Sigmoid colon (tissue), 4 donors: ENCODE measurements around the gene TSC22D1.
"Not testable (repeated sequence)": the region's sequence is repeated elsewhere in the genome, so short reads cannot be mapped to it uniquely, and the experiment has no call there.

ENCODE experiments used
- EP300 ChIP-seq, 4 donors: sonication (generic); formaldehyde crosslinking; IDR thresholded peaks; one replicate each; pipeline ENCODE4 v1.6.1; 2017; ENCODE audit warnings: antibody characterized with exemption in 4 of 4
- POLR2A ChIP-seq, 2 donors: fragments of 450-650 bp; IDR thresholded peaks; one replicate each; pipeline ENCODE4 v1.6.1; 2016; ENCODE audit warnings: antibody characterized with exemption in 2 of 2, mild to moderate bottlenecking in 2 of 2, moderate library complexity in 2 of 2
- POLR2AphosphoS5 ChIP-seq, 4 donors: sonication (generic); formaldehyde crosslinking; IDR thresholded peaks; one replicate each; pipeline ENCODE4 v1.6.1; 2017; ENCODE audit warnings: antibody characterized with exemption in 4 of 4
- TF ChIP-seq, protein P1 (sequence below), 4 experiments: fragments of 450-650 bp in 3 of 4; fragments of 200-600 bp in 1 of 4; IDR thresholded peaks; one replicate each; pipeline ENCODE4 v1.5.1; 2016 to 2019; ENCODE audit warnings: antibody characterized with exemption in 4 of 4, mild to moderate bottlenecking in 3 of 4, moderate library complexity in 2 of 4

DNA sequence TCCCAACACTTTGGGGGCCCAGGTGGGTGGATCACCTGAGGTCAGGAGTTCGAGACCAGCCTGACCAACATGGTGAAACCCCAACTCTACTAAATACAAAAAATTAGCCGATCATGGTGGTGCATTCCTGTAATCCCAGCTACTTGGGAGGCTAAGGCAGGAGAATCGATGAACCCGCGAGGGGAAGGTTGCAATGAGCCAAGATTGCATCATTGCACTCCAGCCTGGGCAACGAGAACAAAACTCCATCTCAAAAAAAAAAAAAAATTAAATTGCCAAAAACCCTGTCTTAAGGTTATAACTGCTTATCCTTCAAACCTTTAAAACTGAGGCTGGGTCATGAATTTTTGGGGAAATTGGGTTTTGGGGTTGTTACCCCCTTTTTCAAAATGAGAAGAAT is 13.3 kb downstream of the TSC22D1 start:
- TF ChIP-seq, protein P1, sequence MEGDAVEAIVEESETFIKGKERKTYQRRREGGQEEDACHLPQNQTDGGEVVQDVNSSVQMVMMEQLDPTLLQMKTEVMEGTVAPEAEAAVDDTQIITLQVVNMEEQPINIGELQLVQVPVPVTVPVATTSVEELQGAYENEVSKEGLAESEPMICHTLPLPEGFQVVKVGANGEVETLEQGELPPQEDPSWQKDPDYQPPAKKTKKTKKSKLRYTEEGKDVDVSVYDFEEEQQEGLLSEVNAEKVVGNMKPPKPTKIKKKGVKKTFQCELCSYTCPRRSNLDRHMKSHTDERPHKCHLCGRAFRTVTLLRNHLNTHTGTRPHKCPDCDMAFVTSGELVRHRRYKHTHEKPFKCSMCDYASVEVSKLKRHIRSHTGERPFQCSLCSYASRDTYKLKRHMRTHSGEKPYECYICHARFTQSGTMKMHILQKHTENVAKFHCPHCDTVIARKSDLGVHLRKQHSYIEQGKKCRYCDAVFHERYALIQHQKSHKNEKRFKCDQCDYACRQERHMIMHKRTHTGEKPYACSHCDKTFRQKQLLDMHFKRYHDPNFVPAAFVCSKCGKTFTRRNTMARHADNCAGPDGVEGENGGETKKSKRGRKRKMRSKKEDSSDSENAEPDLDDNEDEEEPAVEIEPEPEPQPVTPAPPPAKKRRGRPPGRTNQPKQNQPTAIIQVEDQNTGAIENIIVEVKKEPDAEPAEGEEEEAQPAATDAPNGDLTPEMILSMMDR (IDR thresholded peaks at IDR 0.05) = not testable (repeated sequence)
- not testable (repeated sequence) for TF ChIP-seq POLR2A, POLR2AphosphoS5, EP300 (IDR thresholded peaks at IDR 0.05)
